ENCODE measurements around the gene AAGAB.

AAGAB gene

GRCh38 chr15:67195305-67195704 is 59.2 kb downstream of the AAGAB start:
- no peak for DNase-seq (ENCODE audit: low spot score)
- Mint-ChIP-seq H3K9me3 (no peaks in the 10 kb centered on the region), H3K27me3 (ENCODE audit: low read depth) (no peaks in the 10 kb centered on the region), H3K4me3 (no peak overlapping the region), H3K4me1 (ENCODE audit: low read depth) (peaks cover 9% of the 10 kb centered on the region), H3K27ac (no peak overlapping the region), H3K36me3 (ENCODE audit: low read depth) (peaks cover 62% of the 10 kb centered on the region)

GRCh38 chr15:67194171-67195114 is 60.0 kb downstream of the AAGAB start:
- Mint-ChIP-seq H3K4me3 (no peak overlapping the region), H3K36me3 (ENCODE audit: low read depth) (peaks cover 61% of the 10 kb centered on the region), H3K27me3 (ENCODE audit: low read depth) (no peaks in the 10 kb centered on the region), H3K27ac (no peak overlapping the region), H3K4me1 (ENCODE audit: low read depth) (peaks cover 9% of the 10 kb centered on the region), H3K9me3 (no peaks in the 10 kb centered on the region)
- no peak for DNase-seq (ENCODE audit: low spot score)

- no peak overlapping the region for H3K27ac Mint-ChIP-seq
- DNase-seq (ENCODE audit: low spot score) = no peak
- H3K4me3 Mint-ChIP-seq = no peak overlapping the region
- peaks cover 7% of the 10 kb centered on the region for H3K4me1 Mint-ChIP-seq (ENCODE audit: low read depth)
- H3K27me3 Mint-ChIP-seq (ENCODE audit: low read depth) = no peaks in the 10 kb centered on the region
- H3K9me3 Mint-ChIP-seq = no peaks in the 10 kb centered on the region
- peaks cover 66% of the 10 kb centered on the region for H3K36me3 Mint-ChIP-seq (ENCODE audit: low read depth)
Measured at GRCh38 chr15:67193223-67193990, 61.1 kb downstream of the AAGAB start.

- no peak overlapping the region for H3K4me3 Mint-ChIP-seq
- peaks cover under 1% of the 10 kb centered on the region for H3K4me1 Mint-ChIP-seq (ENCODE audit: low read depth)
- no peaks in the 10 kb centered on the region for H3K27me3 Mint-ChIP-seq (ENCODE audit: low read depth)
- no peak for DNase-seq (ENCODE audit: low spot score)
- peaks cover 66% of the 10 kb centered on the region for H3K36me3 Mint-ChIP-seq (ENCODE audit: low read depth)
- H3K9me3 Mint-ChIP-seq = no peaks in the 10 kb centered on the region
- no peak overlapping the region for H3K27ac Mint-ChIP-seq
Measured at GRCh38 chr15:67192185-67192820, 62.2 kb downstream of the AAGAB start.

GRCh38 chr15:67190813-67191212 is 63.6 kb downstream of the AAGAB start:
- H3K36me3 Mint-ChIP-seq (ENCODE audit: low read depth) = peaks cover 68% of the 10 kb centered on the region
- H3K4me3 Mint-ChIP-seq = no peak overlapping the region

GRCh38 chr15:67190326-67190725 is 64.1 kb downstream of the AAGAB start:
- DNase-seq (ENCODE audit: low spot score) = no peak
- peaks cover 4% of the 10 kb centered on the region for H3K4me1 Mint-ChIP-seq (ENCODE audit: low read depth)
- peaks cover 66% of the 10 kb centered on the region for H3K36me3 Mint-ChIP-seq (ENCODE audit: low read depth)
- no peaks in the 10 kb centered on the region for H3K27me3 Mint-ChIP-seq (ENCODE audit: low read depth)
- no peak overlapping the region for H3K4me3 Mint-ChIP-seq
- no peak overlapping the region for H3K27ac Mint-ChIP-seq
- H3K9me3 Mint-ChIP-seq = no peaks in the 10 kb centered on the region

More at GRCh38 chr15:67190813-67191212, 63.6 kb downstream of the AAGAB start:
- Mint-ChIP-seq H3K4me1 (ENCODE audit: low read depth) (peaks cover 4% of the 10 kb centered on the region), H3K9me3 (no peaks in the 10 kb centered on the region), H3K27ac (no peak overlapping the region), H3K27me3 (ENCODE audit: low read depth) (no peaks in the 10 kb centered on the region)
- DNase-seq (ENCODE audit: low spot score) = no peak

- no peaks in the 10 kb centered on the region for H3K27me3 Mint-ChIP-seq (ENCODE audit: low read depth)
- H3K4me1 Mint-ChIP-seq (ENCODE audit: low read depth) = peaks cover 8% of the 10 kb centered on the region
- H3K4me3 Mint-ChIP-seq = no peak overlapping the region
- no peak overlapping the region for H3K27ac Mint-ChIP-seq
- DNase-seq (ENCODE audit: low spot score) = no peak
- no peaks in the 10 kb centered on the region for H3K9me3 Mint-ChIP-seq
- H3K36me3 Mint-ChIP-seq (ENCODE audit: low read depth) = peaks cover 70% of the 10 kb centered on the region
Measured at GRCh38 chr15:67189326-67190051, 65.0 kb downstream of the AAGAB start.

- H3K4me1 Mint-ChIP-seq (ENCODE audit: low read depth) = peaks cover 8% of the 10 kb centered on the region
- H3K36me3 Mint-ChIP-seq (ENCODE audit: low read depth) = peaks cover 72% of the 10 kb centered on the region
- no peak overlapping the region for H3K4me3 Mint-ChIP-seq
- DNase-seq (ENCODE audit: low spot score) = no peak
- no peaks in the 10 kb centered on the region for H3K27me3 Mint-ChIP-seq (ENCODE audit: low read depth)
- H3K9me3 Mint-ChIP-seq = no peaks in the 10 kb centered on the region
- no peak overlapping the region for H3K27ac Mint-ChIP-seq
Measured at GRCh38 chr15:67188551-67189218, 65.8 kb downstream of the AAGAB start.

- Mint-ChIP-seq H3K27me3 (ENCODE audit: low read depth) (no peaks in the 10 kb centered on the region), H3K4me3 (no peak overlapping the region), H3K27ac (peak overlapping the region; percentile 49), H3K9me3 (no peaks in the 10 kb centered on the region), H3K36me3 (ENCODE audit: low read depth) (peaks cover 71% of the 10 kb centered on the region), H3K4me1 (ENCODE audit: low read depth) (peaks cover 8% of the 10 kb centered on the region)
- no peak for DNase-seq (ENCODE audit: low spot score)
Measured at GRCh38 chr15:67187351-67187854, 67.1 kb downstream of the AAGAB start.

GRCh38 chr15:67186688-67187087 is 67.8 kb downstream of the AAGAB start:
- H3K9me3 Mint-ChIP-seq = no peaks in the 10 kb centered on the region
- H3K27ac Mint-ChIP-seq = no peak overlapping the region
- H3K36me3 Mint-ChIP-seq (ENCODE audit: low read depth) = peaks cover 71% of the 10 kb centered on the region
- no peak for DNase-seq (ENCODE audit: low spot score)
- no peaks in the 10 kb centered on the region for H3K27me3 Mint-ChIP-seq (ENCODE audit: low read depth)
- H3K4me3 Mint-ChIP-seq = no peak overlapping the region
- peaks cover 8% of the 10 kb centered on the region for H3K4me1 Mint-ChIP-seq (ENCODE audit: low read depth)

- Mint-ChIP-seq H3K27me3 (ENCODE audit: low read depth) (no peaks in the 10 kb centered on the region), H3K9me3 (no peaks in the 10 kb centered on the region), H3K36me3 (ENCODE audit: low read depth) (peaks cover 74% of the 10 kb centered on the region), H3K4me1 (ENCODE audit: low read depth) (peaks cover 8% of the 10 kb centered on the region), H3K4me3 (no peak overlapping the region), H3K27ac (peak overlapping the region; percentile 47)
- no peak for DNase-seq (ENCODE audit: low spot score)
Measured at GRCh38 chr15:67186226-67186649, 68.2 kb downstream of the AAGAB start.

- H3K4me3 Mint-ChIP-seq = no peak overlapping the region
- no peak for DNase-seq (ENCODE audit: low spot score)
- H3K27ac Mint-ChIP-seq = peak overlapping the region; percentile 47
- no peaks in the 10 kb centered on the region for H3K27me3 Mint-ChIP-seq (ENCODE audit: low read depth)
- H3K4me1 Mint-ChIP-seq (ENCODE audit: low read depth) = peaks cover 8% of the 10 kb centered on the region
- peaks cover 68% of the 10 kb centered on the region for H3K36me3 Mint-ChIP-seq (ENCODE audit: low read depth)
- H3K9me3 Mint-ChIP-seq = no peaks in the 10 kb centered on the region
Measured at GRCh38 chr15:67185621-67186225, 68.7 kb downstream of the AAGAB start.
